Stimulated activated CD8-positive, alpha-beta memory T cell treated with anti-CD3 and anti-CD28 coated beads, Interleukin-15, amount 100 ng/mL, for 24 hours (primary cell): ENCODE data around the gene BARHL2.

ENCODE experiments used
- DNase-seq: peaks from one replicate; pipeline ENCODE4 v3.0.0-alpha.2; 2020; ENCODE audit warnings: low read depth

Gene BARHL2

GRCh38 chr1:90716552-90717355 is at the start of gene BARHL2:
TSS of gene BARHL2 (minus strand) at chr1:90717302. CDS start at chr1:90717195, 107 bp downstream.
- no peak for DNase-seq

GRCh38 chr1:90763930-90764329 is 46.8 kb upstream of the BARHL2 start:
- DNase-seq: no peak

GRCh38 chr1:90763506-90763905 is 46.4 kb upstream of the BARHL2 start:
- no peak for DNase-seq

- DNase-seq: no peak
These were observed 44.9 kb upstream of the BARHL2 start for GRCh38 chr1:90761781-90762589.

- no peak for DNase-seq
These were observed 44.1 kb upstream of the BARHL2 start for GRCh38 chr1:90761156-90761555.

- DNase-seq: no peak
These were observed 36.5 kb upstream of the BARHL2 start for GRCh38 chr1:90753556-90753955.

GRCh38 chr1:90748668-90749067 is 31.6 kb upstream of the BARHL2 start:
- no peak for DNase-seq

GRCh38 chr1:90746857-90747256 is 29.8 kb upstream of the BARHL2 start:
- DNase-seq: no peak

GRCh38 chr1:90745972-90746371 is 28.9 kb upstream of the BARHL2 start:
- DNase-seq: no peak

GRCh38 chr1:90732136-90732535 is 15.0 kb upstream of the BARHL2 start:
- DNase-seq: no peak

- DNase-seq: no peak
These were observed 14.4 kb upstream of the BARHL2 start for GRCh38 chr1:90731382-90732050.

GRCh38 chr1:90730243-90731022 is 13.3 kb upstream of the BARHL2 start:
- no peak for DNase-seq

GRCh38 chr1:90729504-90730242 is 12.6 kb upstream of the BARHL2 start:
- no peak for DNase-seq

- no peak for DNase-seq
These were observed 11.6 kb upstream of the BARHL2 start for GRCh38 chr1:90728502-90729287.

GRCh38 chr1:90727917-90728501 is 10.9 kb upstream of the BARHL2 start:
- DNase-seq: no peak

GRCh38 chr1:90726986-90727480 is 9.9 kb upstream of the BARHL2 start:
- no peak for DNase-seq

- DNase-seq: no peak
These were observed 9.4 kb upstream of the BARHL2 start for GRCh38 chr1:90726425-90726985.

- no peak for DNase-seq
These were observed 8.7 kb upstream of the BARHL2 start for GRCh38 chr1:90725657-90726424.
